Measurements from ENCODE around the gene TMEM132A. TPM values are rescaled to one million over a fixed set of nuclear protein-coding genes. Genes with fewer than 3 reads are reported as not detected.

Gene TMEM132A, protein sequence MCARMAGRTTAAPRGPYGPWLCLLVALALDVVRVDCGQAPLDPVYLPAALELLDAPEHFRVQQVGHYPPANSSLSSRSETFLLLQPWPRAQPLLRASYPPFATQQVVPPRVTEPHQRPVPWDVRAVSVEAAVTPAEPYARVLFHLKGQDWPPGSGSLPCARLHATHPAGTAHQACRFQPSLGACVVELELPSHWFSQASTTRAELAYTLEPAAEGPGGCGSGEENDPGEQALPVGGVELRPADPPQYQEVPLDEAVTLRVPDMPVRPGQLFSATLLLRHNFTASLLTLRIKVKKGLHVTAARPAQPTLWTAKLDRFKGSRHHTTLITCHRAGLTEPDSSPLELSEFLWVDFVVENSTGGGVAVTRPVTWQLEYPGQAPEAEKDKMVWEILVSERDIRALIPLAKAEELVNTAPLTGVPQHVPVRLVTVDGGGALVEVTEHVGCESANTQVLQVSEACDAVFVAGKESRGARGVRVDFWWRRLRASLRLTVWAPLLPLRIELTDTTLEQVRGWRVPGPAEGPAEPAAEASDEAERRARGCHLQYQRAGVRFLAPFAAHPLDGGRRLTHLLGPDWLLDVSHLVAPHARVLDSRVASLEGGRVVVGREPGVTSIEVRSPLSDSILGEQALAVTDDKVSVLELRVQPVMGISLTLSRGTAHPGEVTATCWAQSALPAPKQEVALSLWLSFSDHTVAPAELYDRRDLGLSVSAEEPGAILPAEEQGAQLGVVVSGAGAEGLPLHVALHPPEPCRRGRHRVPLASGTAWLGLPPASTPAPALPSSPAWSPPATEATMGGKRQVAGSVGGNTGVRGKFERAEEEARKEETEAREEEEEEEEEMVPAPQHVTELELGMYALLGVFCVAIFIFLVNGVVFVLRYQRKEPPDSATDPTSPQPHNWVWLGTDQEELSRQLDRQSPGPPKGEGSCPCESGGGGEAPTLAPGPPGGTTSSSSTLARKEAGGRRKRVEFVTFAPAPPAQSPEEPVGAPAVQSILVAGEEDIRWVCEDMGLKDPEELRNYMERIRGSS
- polyA plus RNA-seq (2012; rRNA removed) = 62.2 and 66.9 TPM in 2 replicates
- polyA plus RNA-seq (2012; cell fraction: cytosol; rRNA removed) = 30.0 and 50.0 TPM in 2 replicates
- 225 and 315 TPM in 2 replicates for polyA plus RNA-seq (2012; cell fraction: nucleus; rRNA removed)

DNA sequence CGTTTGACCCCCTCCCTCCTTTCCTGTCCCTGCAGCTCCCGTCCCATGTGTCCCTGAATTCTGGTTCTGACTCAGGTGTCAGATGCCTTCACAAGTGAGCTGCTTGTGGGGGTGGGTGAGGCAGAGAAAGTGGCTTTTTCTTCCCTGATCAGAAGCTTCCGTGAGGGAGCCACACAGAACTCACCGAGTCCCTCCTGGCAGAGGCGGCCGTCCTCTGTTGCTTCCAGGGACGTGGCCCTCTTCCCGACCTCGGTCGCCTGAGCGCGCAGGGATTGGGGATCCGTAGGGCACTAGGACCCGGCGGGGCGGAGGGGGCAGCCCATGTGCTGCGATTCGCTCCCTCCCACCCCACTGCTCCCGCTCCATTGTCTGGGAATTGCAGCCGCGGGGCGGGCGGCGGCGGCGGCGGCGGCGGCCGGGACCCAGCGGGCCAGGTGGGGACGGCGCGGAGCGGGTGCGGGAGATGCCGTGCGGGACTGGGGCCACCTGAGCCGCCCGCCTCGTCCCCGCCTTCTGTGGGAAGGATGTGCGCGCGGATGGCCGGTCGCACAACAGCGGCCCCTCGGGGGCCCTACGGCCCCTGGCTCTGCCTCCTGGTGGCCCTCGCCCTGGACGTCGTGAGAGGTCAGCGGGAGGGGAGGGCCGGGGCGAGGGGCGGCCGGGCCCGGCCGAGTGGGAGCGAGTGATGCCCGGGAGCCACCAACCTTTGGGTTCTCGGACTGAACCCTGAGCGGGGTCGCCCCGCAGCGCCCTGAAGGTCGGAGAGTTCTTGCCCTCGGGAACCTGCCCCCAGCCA, at the start of gene TMEM132A:
Gene TMEM132A (plus strand): TSS at position 351 of the 796 bp plus-strand sequence. CDS start 174 bp downstream, at position 525.
- CTCF ChIA-PET = interaction anchor here (0.7 to 5.8 kb wide), 8 partner anchors 9 to 264 kb away, joined by 3 to 21 read pairs (median 4); no protein-coding TSS in a partner anchor
- Histone ChIP-seq H3K4me3 (ENCODE audit: low read depth in 2 of 2, low read length in 1 of 2) (peak within 1 kb of the TSS; percentile 80 to 92), H4K20me1 (ENCODE audit: insufficient read depth) (no peaks in the 10 kb centered on the region), H3K9me2 (no peaks in the 10 kb centered on the region), H3K4me1 (ENCODE audit: control insufficient read depth in 1 of 2, insufficient read depth in 2 of 2, low read depth in 1 of 2, low read length in 1 of 2) (peaks cover 0 to 28% of the 10 kb centered on the region in 2 experiments; a peak in 3 of 4 replicates), H3K36me3 (replicated peaks in 1 of 2; ENCODE audit: control insufficient read depth in 1 of 2, insufficient read depth in 2 of 2, low read length in 1 of 2) (peaks cover 6 to 41% of the 10 kb centered on the region in 2 experiments), H3K79me2 (ENCODE audit: insufficient read depth) (peaks cover 5% of the 10 kb centered on the region), H3K27me3 (ENCODE audit: insufficient read depth) (no peaks in the 10 kb centered on the region), H3K9me3 (no peaks in the 10 kb centered on the region), H3K4me2 (peak within 1 kb of the TSS; percentile 99), H3K9ac (peak within 1 kb of the TSS; percentile 72), H3F3A (replicated peaks; ENCODE audit: insufficient read depth) (no peaks in the 10 kb centered on the region), H3K27ac (ENCODE audit: low read depth in 2 of 2, low read length in 1 of 2) (peak within 1 kb of the TSS in 1 of 2 experiments; percentile 82; a peak in 2 of 4 replicates), H2AFZ (ENCODE audit: low read depth) (peak within 1 kb of the TSS; percentile 85; the same call in 1 of the 2 replicates)
- DNase-seq = peak; percentile 99
- WGBS (ENCODE audit: low lambda C conversion rate) = 3% methylated on average over 21 of the region's 69 CpGs
- POLR2A ChIA-PET = interaction anchor here (1.7 kb wide), 1 partner anchor 10 kb away, joined by 5 read pairs; the partner anchor contains the start of gene TMEM109
- TF ChIP-seq, protein P1, sequence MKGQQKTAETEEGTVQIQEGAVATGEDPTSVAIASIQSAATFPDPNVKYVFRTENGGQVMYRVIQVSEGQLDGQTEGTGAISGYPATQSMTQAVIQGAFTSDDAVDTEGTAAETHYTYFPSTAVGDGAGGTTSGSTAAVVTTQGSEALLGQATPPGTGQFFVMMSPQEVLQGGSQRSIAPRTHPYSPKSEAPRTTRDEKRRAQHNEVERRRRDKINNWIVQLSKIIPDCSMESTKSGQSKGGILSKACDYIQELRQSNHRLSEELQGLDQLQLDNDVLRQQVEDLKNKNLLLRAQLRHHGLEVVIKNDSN (IDR thresholded peaks at IDR 0.05; ENCODE audit: borderline replicate concordance, low read depth) = peak; percentile 76; the same call in 1 of the 2 replicates
- TF ChIP-seq GABPA (IDR thresholded peaks at IDR 0.05; ENCODE audit: low read depth) (no peak), POLR2AphosphoS5 (IDR thresholded peaks at IDR 0.05; ENCODE audit: low read depth, low read length) (no peak), MEF2A (IDR thresholded peaks at IDR 0.05; ENCODE audit: borderline replicate concordance, low read depth) (no peak), RFX5 (IDR thresholded peaks at IDR 0.05; ENCODE audit: low read length) (no peak), CHD2 (IDR thresholded peaks at IDR 0.05; ENCODE audit: low read length, partially characterized antibody) (peak; percentile 44), NFIC (IDR thresholded peaks at IDR 0.05; ENCODE audit: borderline replicate concordance) (no peak), EZH2phosphoT487 (IDR thresholded peaks at IDR 0.05; ENCODE audit: borderline replicate concordance, low read depth) (no peak), SIN3A (IDR thresholded peaks at IDR 0.05; ENCODE audit: borderline replicate concordance, low read depth, low read length) (peak; percentile 66; the same call in 1 of the 2 replicates), MXI1 (IDR thresholded peaks at IDR 0.05; ENCODE audit: low read depth, low read length) (peak; percentile 75), FOSL2 (IDR thresholded peaks at IDR 0.05; ENCODE audit: borderline replicate concordance, low read depth) (no peak), TAF1 (IDR thresholded peaks at IDR 0.05; ENCODE audit: borderline replicate concordance, low read depth, low read length) (0 out of 2 replicates have a peak, but pooled peaks have one; percentile 30), EP300 (IDR thresholded peaks at IDR 0.05; ENCODE audit: borderline replicate concordance in 1 of 2, low read depth in 1 of 2, low read length in 1 of 2) (peak in 1 of 2 experiments; percentile 40; a peak in 1 of 4 replicates), RAD21 (IDR thresholded peaks at IDR 0.05; ENCODE audit: low read length) (no peak), RCOR1 (IDR thresholded peaks at IDR 0.05; ENCODE audit: low read length) (peak; percentile 27; the same call in 1 of the 2 replicates), JUND (IDR thresholded peaks at IDR 0.05) (no peak), SMC3 (IDR thresholded peaks at IDR 0.05; ENCODE audit: low read depth, low read length) (no peak), TEAD4 (IDR thresholded peaks at IDR 0.05; ENCODE audit: borderline replicate concordance, insufficient read depth) (no peak), TCF12 (IDR thresholded peaks at IDR 0.05) (peak; percentile 25; the same call in 1 of the 2 replicates)
- TF ChIP-seq, protein P2, sequence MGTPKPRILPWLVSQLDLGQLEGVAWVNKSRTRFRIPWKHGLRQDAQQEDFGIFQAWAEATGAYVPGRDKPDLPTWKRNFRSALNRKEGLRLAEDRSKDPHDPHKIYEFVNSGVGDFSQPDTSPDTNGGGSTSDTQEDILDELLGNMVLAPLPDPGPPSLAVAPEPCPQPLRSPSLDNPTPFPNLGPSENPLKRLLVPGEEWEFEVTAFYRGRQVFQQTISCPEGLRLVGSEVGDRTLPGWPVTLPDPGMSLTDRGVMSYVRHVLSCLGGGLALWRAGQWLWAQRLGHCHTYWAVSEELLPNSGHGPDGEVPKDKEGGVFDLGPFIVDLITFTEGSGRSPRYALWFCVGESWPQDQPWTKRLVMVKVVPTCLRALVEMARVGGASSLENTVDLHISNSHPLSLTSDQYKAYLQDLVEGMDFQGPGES (IDR thresholded peaks at IDR 0.05; ENCODE audit: low read depth, low read length) = no peak
- TF ChIP-seq, protein P3, sequence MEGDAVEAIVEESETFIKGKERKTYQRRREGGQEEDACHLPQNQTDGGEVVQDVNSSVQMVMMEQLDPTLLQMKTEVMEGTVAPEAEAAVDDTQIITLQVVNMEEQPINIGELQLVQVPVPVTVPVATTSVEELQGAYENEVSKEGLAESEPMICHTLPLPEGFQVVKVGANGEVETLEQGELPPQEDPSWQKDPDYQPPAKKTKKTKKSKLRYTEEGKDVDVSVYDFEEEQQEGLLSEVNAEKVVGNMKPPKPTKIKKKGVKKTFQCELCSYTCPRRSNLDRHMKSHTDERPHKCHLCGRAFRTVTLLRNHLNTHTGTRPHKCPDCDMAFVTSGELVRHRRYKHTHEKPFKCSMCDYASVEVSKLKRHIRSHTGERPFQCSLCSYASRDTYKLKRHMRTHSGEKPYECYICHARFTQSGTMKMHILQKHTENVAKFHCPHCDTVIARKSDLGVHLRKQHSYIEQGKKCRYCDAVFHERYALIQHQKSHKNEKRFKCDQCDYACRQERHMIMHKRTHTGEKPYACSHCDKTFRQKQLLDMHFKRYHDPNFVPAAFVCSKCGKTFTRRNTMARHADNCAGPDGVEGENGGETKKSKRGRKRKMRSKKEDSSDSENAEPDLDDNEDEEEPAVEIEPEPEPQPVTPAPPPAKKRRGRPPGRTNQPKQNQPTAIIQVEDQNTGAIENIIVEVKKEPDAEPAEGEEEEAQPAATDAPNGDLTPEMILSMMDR (IDR thresholded peaks at IDR 0.05) = no peak
